ENCODE results near the gene VOPP1. TPM values are rescaled to one million over a fixed set of nuclear protein-coding genes. Genes with fewer than 3 reads are reported as not detected.
A peak's percentile ranks its signal among the peaks of the same experiment; 100 is the strongest.
"Not testable (repeated sequence)": the region's sequence is repeated elsewhere in the genome, so short reads cannot be mapped to it uniquely, and the experiment has no call there.

VOPP1 gene
- 100 to 1,000 TPM in 1 of 2 donors, 10 to 100 TPM in 1; 88.9 to 131 TPM for total RNA-seq

- TF ChIP-seq CTCF (IDR thresholded peaks at IDR 0.05) = no peak
- Histone ChIP-seq H3K4me3 (peak within 1 kb of the TSS; percentile 96), H3K36me3 (no peaks in the 10 kb centered on the region), H3K4me1 (ENCODE audit: control insufficient read depth in 1 of 2, low read depth in 2 of 2) (peaks cover 44 to 54% of the 10 kb centered on the region in 2 donors), H3K9me3 (no peaks in the 10 kb centered on the region), H3K27ac (peak within 1 kb of the TSS; percentile 91 to 95), H3K27me3 (replicated peaks; ENCODE audit: insufficient read depth) (no peaks in the 10 kb centered on the region)
- peak; percentile 82 for ATAC-seq (ENCODE audit: insufficient number of reproducible peaks, low FRiP score, low read depth)
- DNase-seq (ENCODE audit: low spot score) = peak; percentile 33
Measured at GRCh38 chr7:55572378-55573233, at the start of gene VOPP1. Gene VOPP1 (minus strand): TSS chr7:55572502. CDS start chr7:55572324, 178 bp downstream.

GRCh38 chr7:55618913-55619312 is 46.6 kb upstream of the VOPP1 start:
- H3K4me3 ChIP-seq = no peak overlapping the region
- no peaks in the 10 kb centered on the region for H3K4me1 ChIP-seq (ENCODE audit: control insufficient read depth in 1 of 2, low read depth in 2 of 2)
- H3K36me3 ChIP-seq = no peaks in the 10 kb centered on the region
- no peaks in the 10 kb centered on the region for H3K9me3 ChIP-seq
- H3K27me3 ChIP-seq (replicated peaks; ENCODE audit: insufficient read depth) = no peaks in the 10 kb centered on the region
- ATAC-seq (ENCODE audit: insufficient number of reproducible peaks, low FRiP score, low read depth) = no peak
- DNase-seq (ENCODE audit: low spot score) = no peak
- no peak overlapping the region for H3K27ac ChIP-seq
- TF ChIP-seq CTCF (IDR thresholded peaks at IDR 0.05) = no peak

GRCh38 chr7:55614365-55615064 is 42.2 kb upstream of the VOPP1 start:
- not testable (repeated sequence) for H3K36me3 ChIP-seq; H3K9me3 ChIP-seq; H3K4me3 ChIP-seq; H3K27me3 ChIP-seq (replicated peaks; ENCODE audit: insufficient read depth); ATAC-seq (ENCODE audit: insufficient number of reproducible peaks, low FRiP score, low read depth); DNase-seq (ENCODE audit: low spot score); H3K4me1 ChIP-seq (ENCODE audit: control insufficient read depth in 1 of 2, low read depth in 2 of 2); H3K27ac ChIP-seq

GRCh38 chr7:55609726-55610125 is 37.4 kb upstream of the VOPP1 start:
- not testable (repeated sequence) for H3K27me3 ChIP-seq (replicated peaks; ENCODE audit: insufficient read depth); H3K27ac ChIP-seq; DNase-seq (ENCODE audit: low spot score); H3K36me3 ChIP-seq; H3K9me3 ChIP-seq; ATAC-seq (ENCODE audit: insufficient number of reproducible peaks, low FRiP score, low read depth); H3K4me3 ChIP-seq; H3K4me1 ChIP-seq (ENCODE audit: control insufficient read depth in 1 of 2, low read depth in 2 of 2)

- not testable (repeated sequence) for H3K9me3 ChIP-seq; H3K4me3 ChIP-seq; H3K27ac ChIP-seq; ATAC-seq (ENCODE audit: insufficient number of reproducible peaks, low FRiP score, low read depth); H3K4me1 ChIP-seq (ENCODE audit: control insufficient read depth in 1 of 2, low read depth in 2 of 2); H3K27me3 ChIP-seq (replicated peaks; ENCODE audit: insufficient read depth); DNase-seq (ENCODE audit: low spot score); H3K36me3 ChIP-seq
Measured at GRCh38 chr7:55605661-55606060, 33.4 kb upstream of the VOPP1 start.

- H3K27me3 ChIP-seq (replicated peaks; ENCODE audit: insufficient read depth); H3K4me1 ChIP-seq (ENCODE audit: control insufficient read depth in 1 of 2, low read depth in 2 of 2); H3K27ac ChIP-seq; H3K36me3 ChIP-seq; H3K4me3 ChIP-seq; H3K9me3 ChIP-seq; ATAC-seq (ENCODE audit: insufficient number of reproducible peaks, low FRiP score, low read depth); DNase-seq (ENCODE audit: low spot score): not testable (repeated sequence)
- peak; percentile 41 for TF ChIP-seq CTCF (IDR thresholded peaks at IDR 0.05)
Measured at GRCh38 chr7:55597944-55598499, 25.7 kb upstream of the VOPP1 start.

GRCh38 chr7:55597214-55597739 is 25.0 kb upstream of the VOPP1 start:
- not testable (repeated sequence) for DNase-seq (ENCODE audit: low spot score); H3K9me3 ChIP-seq; H3K27ac ChIP-seq; H3K27me3 ChIP-seq (replicated peaks; ENCODE audit: insufficient read depth); ATAC-seq (ENCODE audit: insufficient number of reproducible peaks, low FRiP score, low read depth); H3K4me3 ChIP-seq; H3K4me1 ChIP-seq (ENCODE audit: control insufficient read depth in 1 of 2, low read depth in 2 of 2); H3K36me3 ChIP-seq
